Left ventricle myocardium superior (tissue), 1 donor: ENCODE results near the gene LDHB. TPM values are rescaled to one million over a fixed set of nuclear protein-coding genes. Genes with fewer than 3 reads are reported as not detected.
"Not testable (repeated sequence)": the region's sequence is repeated elsewhere in the genome, so short reads cannot be mapped to it uniquely, and the experiment has no call there.

Experiments used
- ATAC-seq: fragments of 200-7000 bp; cut with Tn5 transposase; one replicate; pipeline ENCODE4 v1.9.1; 2020; ENCODE audit warnings: mild to moderate bottlenecking, moderate library complexity
- DNase-seq: peaks from one replicate; pipeline ENCODE4 v3.0.0-alpha.2; 2020
- intact Hi-C: fragments of 100-400 bp; cut with micrococcal nuclease; formaldehyde crosslinking; loops from one replicate; pipeline ENCODE4 v1.11.0; 2022
- long read RNA-seq: library from polyadenylated mRNA; unstranded; transcript quantifications from one replicate; pipeline ENCODE4 v2.0.0, GENCODE V29; 2021
- total RNA-seq: library from RNA; stranded (reverse); fragmentation: NEBNext Ultra II Directional; extraction: Animal tissue kit (Norgen Biotek cat#: 25700); gene quantifications from one replicate; pipeline ENCODE4 v1.2.1, GENCODE V29; 2021
- donor health status: DM: no; HTN: yes; CAD: no; lungs with severe emphysema.

The LDHB gene
- total RNA-seq: 2,127 TPM
- long read RNA-seq, transcript LDHB-206 (3 exons, 678 nt): minor isoform, 5 of 2,394 reads
- long read RNA-seq, transcript LDHB-201 (8 exons, 1,303 nt): major isoform, 2,335 of 2,394 reads
- long read RNA-seq, partial matches to known transcripts: 36 of 2,394 reads
- long read RNA-seq, other reads (novel, unspliced or antisense): 15 of 2,394 reads

- DNase-seq (peak; percentile 97), ATAC-seq (peak; percentile 99)
- intact Hi-C loops: no loop called here
These were observed at the start of gene LDHB for GRCh38 chr12:21657326-21658077. LDHB (minus strand) TSS chr12:21657842; CDS start chr12:21654671, 3,171 bp downstream.

DNA sequence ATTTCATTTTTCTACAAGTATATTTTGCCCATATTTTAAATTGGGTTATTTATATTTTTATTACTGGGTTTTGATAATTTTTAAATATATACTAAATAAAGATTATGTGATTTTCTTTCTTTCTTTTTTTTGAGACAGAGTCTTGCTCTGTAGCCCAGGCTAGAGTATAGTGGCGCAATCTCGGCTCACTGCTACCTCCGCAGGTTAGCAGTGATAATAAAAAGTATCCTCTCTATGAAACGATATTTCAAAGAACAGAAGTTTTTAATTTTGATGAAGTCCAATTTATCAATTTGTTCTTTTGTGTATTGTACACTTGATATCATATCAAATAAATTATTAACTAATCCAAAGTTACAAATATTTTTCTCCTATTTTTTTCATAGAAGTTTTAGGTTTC is 47.2 kb upstream of the LDHB start:
- intact Hi-C loops: no loop called here
- DNase-seq (no peak), ATAC-seq (no peak)

DNA sequence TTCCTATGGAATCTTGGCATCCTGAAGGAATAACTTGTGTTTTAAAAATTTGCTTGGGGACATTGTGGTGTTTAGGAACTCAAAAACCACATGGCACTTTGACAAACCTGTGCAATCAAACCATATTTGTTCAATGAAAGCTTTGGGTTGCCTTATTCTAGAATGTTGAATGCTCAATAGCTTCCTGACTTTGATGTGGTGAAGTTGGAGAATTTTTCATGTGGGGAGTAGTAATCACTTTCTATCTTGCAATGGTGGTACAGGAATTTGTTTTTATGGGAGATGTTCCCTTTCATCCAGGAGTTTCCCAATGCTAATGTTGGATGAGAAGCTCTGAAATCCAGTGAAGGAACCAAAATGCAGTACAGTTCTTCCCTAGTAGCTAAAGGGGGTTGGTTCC is 42.2 kb upstream of the LDHB start:
- DNase-seq (no peak), ATAC-seq (no peak)
- intact Hi-C loops: loop anchor here (5.0 to 10.0 kb wide), 2 partner anchors 282 to 315 kb away; no protein-coding TSS in a partner anchor

DNA sequence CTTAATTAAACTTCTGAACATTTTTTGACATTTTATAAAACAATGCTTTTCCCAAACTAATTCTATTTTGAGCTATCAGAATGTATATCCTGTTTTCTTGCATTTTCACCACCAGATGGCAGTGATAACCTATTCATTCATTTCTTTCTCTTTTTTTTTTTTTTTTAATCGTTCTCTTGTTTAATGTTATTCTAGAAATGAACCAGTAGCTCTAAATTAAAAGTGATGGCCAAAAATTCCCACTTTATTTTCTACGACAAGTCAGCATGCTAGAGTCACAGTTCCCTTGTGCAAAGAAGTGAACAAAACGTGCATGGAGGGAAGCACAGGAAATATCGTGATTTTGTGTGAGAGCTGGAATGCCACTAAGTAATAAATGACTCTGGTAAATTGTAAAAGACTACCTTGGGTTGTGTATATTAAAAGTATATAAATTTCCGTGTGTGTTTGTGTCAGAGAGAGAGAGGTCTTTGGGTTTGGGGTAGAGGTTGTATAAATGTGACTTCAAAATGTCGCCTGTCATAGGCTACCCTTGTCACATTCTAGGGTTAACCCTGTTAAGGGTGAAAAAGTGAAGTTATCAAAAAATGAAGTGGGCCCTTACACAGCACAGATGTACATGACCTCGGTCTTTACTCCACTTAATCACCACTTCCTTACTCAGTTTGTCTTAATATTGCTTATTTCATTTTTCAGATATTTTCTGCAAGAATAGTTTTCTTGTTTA is 40.4 kb upstream of the LDHB start:
- DNase-seq: no peak
- intact Hi-C loops: loop anchor here (5.0 to 10.0 kb wide), 2 partner anchors 284 to 317 kb away; no protein-coding TSS in a partner anchor

GRCh38 chr12:21696625-21697024 is 39.0 kb upstream of the LDHB start:
- no peak for ATAC-seq
- no peak for DNase-seq
- intact Hi-C loops: loop anchor here (5.0 to 10.0 kb wide), 2 partner anchors 286 to 318 kb away; no protein-coding TSS in a partner anchor

More for the DNA sequence above, 40.4 kb upstream of the LDHB start:
- ATAC-seq: no peak

DNA sequence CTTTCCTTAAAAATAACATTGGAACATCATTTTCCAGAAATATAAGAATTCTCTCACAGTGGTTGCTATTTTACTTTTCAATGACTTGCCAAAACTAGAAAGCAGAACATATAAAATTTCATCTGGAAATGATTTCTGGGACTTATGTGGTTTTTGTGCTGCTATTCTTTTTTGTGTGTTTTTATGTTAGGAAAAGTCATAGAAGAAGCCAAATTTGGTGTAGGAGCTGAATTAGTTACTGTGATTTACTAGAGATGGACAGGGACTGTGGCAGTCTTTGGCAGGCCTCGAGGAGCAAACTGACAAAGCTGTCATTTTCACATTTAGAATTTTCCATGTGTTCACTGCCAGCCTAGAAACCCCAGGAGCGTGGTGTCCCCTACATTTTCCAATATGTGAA is 38.3 kb upstream of the LDHB start:
- ATAC-seq: no peak
- DNase-seq: no peak
- intact Hi-C loops: loop anchor here (5.0 to 10.0 kb wide), 2 partner anchors 286 to 319 kb away; no protein-coding TSS in a partner anchor

- intact Hi-C loops: loop anchor here (5.0 to 10.0 kb wide), 2 partner anchors 288 to 320 kb away; no protein-coding TSS in a partner anchor
- ATAC-seq (no peak), DNase-seq (no peak)
These were observed 37.0 kb upstream of the LDHB start for GRCh38 chr12:21694660-21695059.

- intact Hi-C loops: loop anchor here (10.0 kb wide), 1 partner anchor 323 kb away; no protein-coding TSS in a partner anchor
- ATAC-seq (no peak), DNase-seq (no peak)
These were observed 33.9 kb upstream of the LDHB start for GRCh38 chr12:21691515-21691914.

DNA sequence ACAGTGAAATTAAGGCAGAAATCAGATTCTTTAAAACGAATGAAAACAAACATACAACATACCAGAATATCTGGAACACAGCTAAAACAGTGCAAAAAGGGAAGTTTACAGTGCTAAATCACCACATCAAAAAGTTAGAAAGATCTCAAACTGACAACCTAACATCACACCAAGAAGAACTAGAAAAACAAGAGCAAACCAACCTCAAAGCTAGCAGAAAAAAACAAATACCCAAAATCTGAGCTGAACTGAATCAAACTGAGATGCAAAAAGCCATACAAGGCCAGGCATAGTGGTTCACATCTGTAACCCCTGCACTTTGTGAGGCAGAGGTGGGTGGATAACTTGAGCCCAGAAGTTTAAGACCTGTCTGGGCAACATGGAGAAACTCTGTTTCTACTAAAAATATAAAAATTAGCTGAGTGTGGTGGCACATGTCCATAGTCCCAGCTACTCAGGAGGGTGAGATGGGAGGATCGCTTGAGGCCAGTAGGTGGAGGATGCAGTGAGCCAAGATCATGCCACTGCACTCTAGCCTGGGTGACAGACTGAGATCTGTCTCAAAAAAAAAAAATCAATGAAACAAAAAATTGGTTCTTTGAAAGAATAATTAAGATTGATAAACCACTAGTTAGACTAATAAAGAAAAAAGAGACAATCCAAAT is 33.2 kb upstream of the LDHB start:
- intact Hi-C loops: loop anchor here (10.0 kb wide), 1 partner anchor 324 kb away; no protein-coding TSS in a partner anchor
- DNase-seq (no peak), ATAC-seq (no peak)

- intact Hi-C loops: loop anchor here (5.0 kb wide), 1 partner anchor 76 kb away; no protein-coding TSS in a partner anchor
- ATAC-seq: peak; percentile 84
- no peak for DNase-seq
These were observed 25.5 kb upstream of the LDHB start for GRCh38 chr12:21683115-21683514.

GRCh38 chr12:21678959-21679358 is 21.3 kb upstream of the LDHB start:
- intact Hi-C loops: no loop called here
- no peak for ATAC-seq
- DNase-seq: no peak

DNA sequence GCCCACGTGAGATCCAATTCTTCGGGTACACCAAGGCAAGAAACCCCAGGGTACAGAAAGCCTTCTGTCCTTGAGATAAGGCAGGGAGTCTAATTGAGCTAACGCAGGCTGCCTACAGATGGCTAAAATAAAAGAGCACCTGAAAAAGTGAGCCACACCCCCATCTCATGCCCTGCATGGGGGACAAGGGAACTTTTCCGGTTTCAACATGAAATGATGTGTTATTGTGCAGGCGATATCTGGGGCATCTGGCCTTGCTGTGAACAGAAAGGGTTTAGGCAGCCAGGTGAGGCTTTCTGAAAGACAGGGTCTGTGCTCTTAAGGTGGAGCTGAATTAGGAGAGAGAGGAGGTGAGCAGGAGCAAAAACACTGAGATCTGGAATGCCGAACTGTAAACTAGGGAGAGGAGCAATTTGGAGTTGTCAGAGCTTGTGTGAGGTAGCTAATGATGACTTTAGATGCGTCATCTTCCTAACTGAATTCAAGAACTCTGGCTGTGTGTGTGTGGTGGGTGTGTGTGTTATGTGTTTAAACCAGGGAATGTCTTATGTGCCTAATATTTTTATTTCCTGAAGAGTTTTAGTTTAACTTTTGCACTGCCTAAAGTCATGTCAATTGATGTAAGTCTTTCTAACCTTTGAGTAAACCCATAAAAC is 20.1 kb upstream of the LDHB start:
- intact Hi-C loops: no loop called here
- ATAC-seq: no peak
- DNase-seq: no peak

- no peak for ATAC-seq
- intact Hi-C loops: no loop called here
These were observed 19.6 kb upstream of the LDHB start for GRCh38 chr12:21677204-21677603.

GRCh38 chr12:21676776-21677175 is 19.1 kb upstream of the LDHB start:
- ATAC-seq: no peak
- DNase-seq: no peak
- intact Hi-C loops: no loop called here

More at GRCh38 chr12:21677204-21677603, 19.6 kb upstream of the LDHB start:
- no peak for DNase-seq

GRCh38 chr12:21675641-21676040 is 18.0 kb upstream of the LDHB start:
- intact Hi-C loops: no loop called here
- ATAC-seq: no peak
- no peak for DNase-seq

DNA sequence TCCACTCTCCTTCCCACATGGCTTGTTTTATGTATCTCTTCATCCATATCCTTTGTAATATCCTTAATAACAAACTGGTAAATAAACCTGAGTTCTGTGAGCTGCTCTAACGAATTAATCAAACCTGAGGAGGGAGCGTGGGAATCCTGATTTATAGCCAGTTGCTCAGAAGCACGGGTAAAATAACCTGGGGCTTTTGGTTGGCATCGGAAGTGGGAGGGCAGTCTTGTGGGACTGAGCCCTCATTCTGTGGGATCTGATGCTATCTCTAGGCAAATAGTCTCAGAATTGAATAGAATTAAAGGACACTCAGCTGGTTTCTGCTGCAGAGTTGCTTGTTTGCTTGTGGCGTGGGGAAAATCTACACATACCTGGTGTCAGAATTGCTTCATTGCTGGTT is 17.5 kb upstream of the LDHB start:
- intact Hi-C loops: no loop called here
- DNase-seq (no peak), ATAC-seq (no peak)

DNA sequence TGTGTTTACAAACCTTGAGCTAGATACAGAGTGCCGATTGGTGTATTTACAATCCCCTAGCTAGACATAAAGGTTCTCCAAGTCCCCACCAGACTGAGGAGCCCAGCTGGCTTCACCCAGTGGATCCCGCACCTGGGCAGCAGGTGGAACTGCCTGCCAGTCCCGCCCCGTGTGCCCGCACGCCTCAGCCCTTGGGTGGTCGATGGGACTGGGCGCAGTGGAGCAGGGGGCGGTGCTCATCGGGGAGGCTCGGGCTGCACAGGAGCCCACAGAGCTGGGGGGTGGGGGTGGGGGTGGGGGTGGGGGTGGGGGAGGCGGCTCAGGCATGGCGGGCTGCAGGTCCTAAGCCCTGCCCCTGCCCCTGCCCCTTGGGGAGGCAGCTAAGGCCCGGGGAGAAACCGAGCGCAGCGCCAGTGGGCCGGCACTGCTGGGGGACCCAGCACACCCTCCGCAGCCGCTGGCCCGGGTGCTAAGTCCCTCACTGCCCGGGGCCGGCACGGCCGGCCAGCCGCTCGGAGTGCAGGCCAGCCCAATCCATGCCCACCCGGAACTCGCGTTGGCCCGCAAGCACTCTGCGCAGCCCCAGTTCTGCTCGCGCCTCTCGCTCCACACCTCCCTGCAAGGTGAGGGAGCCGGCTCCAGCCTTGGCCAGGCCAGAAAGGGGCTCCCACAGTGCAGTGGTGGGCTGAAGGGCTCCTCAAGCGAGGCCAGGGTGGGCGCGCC is 16.3 kb upstream of the LDHB start:
- intact Hi-C loops, DNase-seq, ATAC-seq: not testable (repeated sequence)

GRCh38 chr12:21672146-21672545 is 14.5 kb upstream of the LDHB start:
- ATAC-seq: no peak
- DNase-seq: no peak
- intact Hi-C loops: no loop called here
